ENCODE results near the gene TRDN.
"Not testable (repeated sequence)": the region's sequence is repeated elsewhere in the genome, so short reads cannot be mapped to it uniquely, and the experiment has no call there.

The TRDN gene

DNA sequence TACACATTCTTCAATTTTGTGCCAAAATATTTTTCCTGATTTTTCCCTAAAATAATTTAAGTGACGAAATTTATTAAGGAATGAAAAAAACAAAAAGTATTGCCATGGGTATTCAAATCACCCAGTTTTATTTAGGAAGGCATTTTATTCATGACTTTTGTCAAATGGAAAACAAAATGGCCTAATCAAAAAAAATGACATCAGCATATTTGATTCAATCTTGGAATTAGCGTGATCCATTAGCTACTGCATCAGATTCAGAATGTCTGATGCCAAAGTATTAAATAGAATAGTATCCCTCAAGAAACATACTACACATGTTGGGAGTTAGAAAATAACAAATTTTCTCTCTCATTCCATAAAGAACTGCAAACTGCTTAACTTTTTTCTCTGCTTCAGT is 129.2 kb downstream of the TRDN start:
- DNase-seq (ENCODE audit: low read depth): no peak

DNA sequence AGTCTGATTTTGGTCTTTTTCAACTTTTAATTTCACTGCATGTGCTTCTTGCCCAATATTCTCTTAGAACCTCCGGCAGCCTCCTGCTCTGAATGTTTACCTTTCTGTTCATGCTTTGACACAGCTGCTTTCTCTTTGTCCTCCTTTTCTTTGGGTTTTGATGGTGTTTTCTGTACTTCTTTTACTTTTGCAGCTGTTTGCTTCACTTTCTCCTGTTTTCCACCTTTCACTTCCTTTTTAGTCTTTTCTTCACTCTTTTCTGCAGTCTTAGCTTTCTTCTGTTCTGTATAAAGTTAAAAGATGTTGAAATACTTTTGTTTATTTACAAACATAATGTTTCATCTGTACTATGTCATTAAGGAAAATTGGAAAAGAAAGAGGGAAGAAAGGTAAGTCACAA is 133.1 kb downstream of the TRDN start:
- DNase-seq (ENCODE audit: low read depth): no peak

DNA sequence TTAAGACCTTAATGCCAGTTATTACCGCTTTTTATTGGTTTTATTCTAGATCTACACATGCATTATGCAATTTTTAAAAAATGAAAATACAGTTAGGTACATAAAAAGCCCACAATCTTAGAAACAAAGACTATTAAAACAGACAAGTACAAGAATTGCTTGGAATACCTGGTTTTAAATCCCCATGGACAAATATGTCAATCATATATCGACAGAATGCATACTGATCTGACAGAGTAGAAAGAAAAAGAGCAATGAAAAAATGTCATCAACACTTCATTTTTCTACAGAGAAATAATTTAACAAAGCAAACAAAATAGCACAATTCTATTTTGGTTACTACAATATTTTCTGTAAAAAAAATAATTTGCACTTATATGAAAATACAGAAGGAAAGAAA is 139.7 kb downstream of the TRDN start:
- DNase-seq (ENCODE audit: low read depth): no peak

DNA sequence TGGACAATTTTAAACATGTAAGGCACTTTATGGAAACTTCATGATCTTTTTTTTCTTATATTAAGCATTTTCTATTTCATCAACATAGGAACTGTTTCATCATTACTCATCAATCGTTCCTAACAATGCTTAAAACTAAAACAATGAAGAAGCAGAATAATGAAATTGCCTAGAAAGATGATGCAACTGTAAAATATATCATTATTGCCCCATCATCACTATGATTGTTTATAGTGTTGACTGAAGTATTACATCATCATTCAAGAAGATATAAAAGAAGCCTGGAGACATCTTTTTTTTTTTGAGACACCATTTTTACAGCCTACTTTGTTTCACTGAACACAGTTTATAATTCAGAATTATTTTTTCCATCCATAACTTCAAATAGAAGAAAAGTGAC is 147.2 kb downstream of the TRDN start:
- no peak for DNase-seq (ENCODE audit: low read depth)

DNA sequence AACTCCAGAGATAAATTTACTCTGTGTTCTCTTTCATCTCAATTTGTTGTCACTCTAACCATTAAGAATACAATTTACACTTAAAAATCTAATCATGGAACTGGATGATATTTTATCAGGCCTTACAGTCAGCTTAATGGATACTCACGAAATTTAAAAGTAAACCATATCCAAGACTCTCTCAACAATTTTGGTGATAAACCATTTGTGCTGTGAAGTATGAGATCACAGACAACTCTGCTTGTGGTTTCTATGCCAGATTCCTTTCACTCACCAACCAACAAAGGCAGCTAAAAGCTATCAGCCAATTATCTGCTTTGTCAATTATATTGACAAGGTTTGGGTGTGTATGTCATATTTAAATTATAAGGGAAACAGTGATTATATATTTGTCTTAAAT is 155.8 kb downstream of the TRDN start:
- no peak for DNase-seq (ENCODE audit: low read depth)

DNA sequence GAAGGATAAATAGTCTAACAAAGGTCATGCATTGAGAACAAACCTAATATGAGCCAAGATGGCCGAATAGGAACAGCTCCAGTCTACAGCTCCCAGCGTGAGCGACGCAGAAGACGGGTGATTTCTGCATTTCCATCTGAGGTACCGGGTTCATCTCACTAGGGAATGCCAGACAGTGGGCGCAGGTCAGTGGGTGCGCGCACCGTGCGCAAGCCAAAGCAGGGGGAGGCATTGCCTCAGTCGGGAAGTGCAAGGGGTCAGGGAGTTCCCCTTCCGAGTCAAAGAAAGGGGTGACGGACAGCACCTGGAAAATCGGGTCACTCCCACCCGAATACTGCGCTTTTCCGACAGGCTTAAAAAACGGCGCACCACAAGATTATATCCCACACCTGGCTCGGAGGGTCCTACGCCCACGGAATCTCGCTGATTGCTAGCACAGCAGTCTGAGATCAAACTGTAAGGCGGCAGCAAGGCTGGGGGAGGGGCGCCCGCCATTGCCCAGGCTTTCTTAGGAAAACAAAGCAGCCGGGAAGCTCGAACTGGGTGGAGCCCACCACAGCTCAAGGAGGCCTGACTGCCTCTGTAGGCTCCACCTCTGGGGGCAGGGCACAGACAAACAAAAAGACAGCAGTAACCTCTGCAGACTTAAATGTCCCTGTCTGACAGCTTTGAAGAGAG is 164.6 kb downstream of the TRDN start:
- not testable (repeated sequence) for DNase-seq (ENCODE audit: low read depth)

DNA sequence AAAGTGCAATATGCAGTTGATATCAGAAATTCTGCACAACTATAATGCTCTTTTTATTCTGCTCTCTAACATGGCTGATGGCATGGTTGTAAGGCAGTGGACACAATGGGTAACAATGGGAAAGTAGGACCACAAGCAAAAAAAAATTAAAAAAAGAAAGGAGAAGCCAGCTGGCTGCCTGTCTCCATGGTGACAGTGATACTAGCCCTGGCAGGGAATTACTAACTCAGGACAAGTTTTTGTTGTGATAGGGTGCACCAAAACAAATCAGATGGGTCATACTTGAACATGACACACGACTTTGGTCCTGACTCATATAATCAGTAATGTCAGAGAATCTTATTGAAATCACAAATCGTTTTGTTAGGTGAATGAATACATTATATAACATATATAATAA is 169.4 kb downstream of the TRDN start:
- no peak for DNase-seq (ENCODE audit: low read depth)

DNA sequence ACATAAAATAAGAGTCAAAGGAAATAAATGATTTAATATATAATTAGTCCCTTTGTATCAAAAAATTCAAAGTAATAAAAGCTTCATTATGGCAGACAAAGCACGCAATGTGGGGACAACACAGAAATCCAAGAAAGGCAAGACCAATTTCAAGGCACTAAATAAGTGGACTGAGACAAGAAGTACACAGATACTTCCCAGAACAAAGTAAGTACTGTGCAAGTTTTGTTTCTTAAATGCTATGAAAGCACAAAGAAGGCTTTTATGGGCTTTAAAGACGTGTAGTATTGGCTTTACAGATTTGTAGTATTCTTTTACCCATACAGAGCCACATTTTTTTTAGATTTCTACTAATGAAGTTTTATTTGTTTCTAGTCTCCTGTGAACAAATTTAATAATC is 174.6 kb downstream of the TRDN start:
- DNase-seq (ENCODE audit: low read depth): no peak

DNA sequence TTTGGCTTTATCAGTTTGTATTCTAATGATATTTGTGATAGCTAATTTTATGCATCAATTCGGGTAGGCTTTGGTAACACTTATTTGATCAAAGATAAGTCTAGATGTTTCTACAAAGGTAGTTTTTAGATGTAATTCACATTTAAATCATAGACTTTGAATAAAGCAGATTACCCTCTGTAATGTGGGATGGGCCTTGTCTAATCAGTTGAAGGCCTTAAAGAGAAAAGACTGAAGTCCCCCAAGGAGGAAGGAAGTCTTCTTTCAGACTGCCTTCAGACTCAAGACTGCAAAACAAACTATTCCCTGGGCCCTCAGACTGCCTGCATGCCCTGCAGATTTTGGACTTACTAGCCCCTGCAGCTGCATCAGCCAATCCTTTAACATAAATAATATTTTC is 178.5 kb downstream of the TRDN start:
- no peak for DNase-seq (ENCODE audit: low read depth)

DNA sequence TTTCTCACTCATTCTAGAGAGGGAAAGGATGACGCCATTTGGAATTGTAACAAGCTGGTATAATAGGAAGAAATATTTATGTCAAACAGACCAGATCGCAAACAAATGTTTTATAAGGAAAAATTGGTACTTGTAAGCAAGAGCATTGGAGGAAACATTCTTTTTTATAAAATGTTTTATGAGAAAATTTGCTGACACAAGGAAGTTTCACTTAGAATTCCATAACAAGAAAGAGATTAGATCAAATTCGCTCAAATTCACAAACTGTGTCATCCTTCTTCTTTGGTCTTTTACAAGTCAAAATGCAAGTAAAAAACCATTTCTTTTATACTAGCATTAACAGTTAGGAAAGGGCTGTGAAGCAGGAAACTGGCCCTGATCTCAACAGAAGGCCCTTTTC is 179.9 kb downstream of the TRDN start:
- no peak for DNase-seq (ENCODE audit: low read depth)

DNA sequence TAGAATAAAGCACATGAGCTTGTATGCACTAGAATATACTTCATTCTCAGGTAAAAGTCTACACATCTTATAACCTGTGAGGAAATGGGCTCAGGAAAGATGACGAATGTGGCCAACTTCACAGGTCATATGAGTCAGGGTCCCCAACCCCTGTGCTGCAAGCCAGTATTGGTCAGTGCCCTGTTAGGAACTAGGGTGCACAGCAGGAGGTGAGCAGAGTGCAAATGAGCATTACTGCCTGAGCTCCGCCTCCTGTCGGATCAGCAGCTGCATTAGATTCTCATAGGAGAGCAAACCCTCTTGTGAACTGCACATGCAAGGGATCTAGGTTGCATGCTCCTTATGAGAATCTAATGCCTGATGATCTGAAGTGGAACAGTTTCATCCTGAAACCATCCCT is 182.3 kb downstream of the TRDN start:
- DNase-seq (ENCODE audit: low read depth): no peak

DNA sequence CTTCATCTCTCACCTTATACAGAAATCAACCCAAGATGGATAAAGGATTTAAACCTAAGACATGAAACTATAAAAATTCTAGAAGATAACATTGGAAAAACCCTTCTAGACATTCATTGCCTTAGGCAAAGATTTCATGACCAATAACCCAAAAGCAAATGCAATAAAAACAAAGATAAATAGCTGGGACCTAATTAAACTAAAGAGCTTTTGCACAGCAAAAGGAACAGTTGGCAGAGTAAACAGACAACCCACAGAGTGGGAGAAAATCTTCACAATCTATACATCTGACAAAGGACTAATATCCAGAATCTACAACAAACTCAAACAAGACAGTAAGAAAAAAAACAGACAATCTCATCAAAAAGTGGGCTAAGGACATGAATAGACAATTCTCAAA is 183.7 kb downstream of the TRDN start:
- DNase-seq (ENCODE audit: low read depth): not testable (repeated sequence)

DNA sequence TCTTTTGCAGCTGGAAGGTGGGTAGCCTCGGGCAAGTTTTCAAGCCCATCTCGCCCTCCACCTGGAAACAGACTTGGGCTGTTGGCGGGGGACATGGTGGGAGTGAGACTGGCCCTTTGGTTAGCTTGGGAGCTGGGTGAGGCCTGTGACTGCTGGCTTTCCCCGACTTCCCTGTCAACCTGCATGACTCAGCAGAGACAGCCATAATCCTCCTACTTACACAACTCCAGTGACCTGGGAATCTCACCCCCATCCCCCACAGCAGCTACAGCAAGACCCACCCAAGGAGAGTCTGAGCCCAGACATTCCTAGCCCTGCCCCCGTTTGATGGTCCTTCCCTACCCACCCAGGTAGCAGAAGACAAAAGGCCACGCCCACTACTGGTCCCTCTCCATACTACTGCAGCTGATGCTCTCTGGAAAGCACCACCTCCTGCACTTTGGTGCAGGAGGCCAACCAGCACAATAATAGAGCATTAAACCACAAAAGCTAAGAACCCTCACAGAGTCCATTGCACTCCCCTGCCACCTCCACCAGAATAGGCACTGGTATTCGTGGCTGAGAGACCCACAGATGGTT is 188.4 kb downstream of the TRDN start:
- no peak for DNase-seq (ENCODE audit: low read depth)

DNA sequence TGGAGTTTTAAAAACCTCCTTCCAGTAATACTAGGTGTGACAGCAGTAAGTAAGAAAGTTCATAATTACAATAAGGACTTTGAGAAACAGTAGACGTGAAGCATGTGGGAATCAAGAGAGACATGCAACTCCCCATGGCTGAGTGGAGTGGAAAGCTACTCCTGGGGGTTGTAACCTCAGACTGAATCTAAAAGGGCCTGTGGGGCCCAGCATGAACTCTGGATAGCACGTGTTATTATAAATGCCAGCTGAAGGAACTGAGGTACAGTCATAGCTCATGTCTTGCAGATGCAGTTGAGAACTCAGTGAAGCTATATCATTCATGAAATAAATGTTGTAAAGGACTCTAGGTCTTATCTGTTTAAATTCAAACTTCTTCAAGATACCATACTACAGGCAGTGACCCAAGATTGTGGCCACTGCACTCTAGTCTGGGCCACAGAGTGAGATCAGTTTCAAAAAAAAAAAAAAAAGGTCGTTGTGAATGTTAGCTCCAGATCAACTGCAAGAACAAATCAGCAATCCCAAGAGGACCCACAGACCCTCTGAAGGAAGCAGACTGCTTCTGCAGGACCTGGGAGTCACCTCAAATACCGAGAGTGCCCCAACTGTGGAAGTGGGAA is 189.3 kb downstream of the TRDN start:
- DNase-seq (ENCODE audit: low read depth): no peak

DNA sequence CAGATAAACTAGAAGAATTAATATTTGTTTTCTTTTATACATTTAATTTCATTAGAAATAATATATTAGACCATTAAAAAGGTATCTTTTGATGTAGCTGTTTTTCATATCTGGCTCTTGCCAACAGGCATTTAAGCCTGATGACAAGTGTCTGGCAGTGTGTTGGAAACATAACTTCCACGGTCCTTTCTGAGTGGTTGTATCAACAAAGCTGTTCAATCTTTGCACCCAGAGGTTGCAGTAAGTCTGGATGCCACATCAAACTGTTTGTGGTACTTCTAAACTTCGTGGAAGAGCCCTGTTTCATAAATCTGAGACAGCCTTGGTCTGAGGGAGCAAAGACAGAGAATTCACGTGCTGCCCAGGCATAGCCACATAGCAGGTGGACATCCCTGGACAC is 197.4 kb downstream of the TRDN start:
- no peak for DNase-seq (ENCODE audit: low read depth)

DNA sequence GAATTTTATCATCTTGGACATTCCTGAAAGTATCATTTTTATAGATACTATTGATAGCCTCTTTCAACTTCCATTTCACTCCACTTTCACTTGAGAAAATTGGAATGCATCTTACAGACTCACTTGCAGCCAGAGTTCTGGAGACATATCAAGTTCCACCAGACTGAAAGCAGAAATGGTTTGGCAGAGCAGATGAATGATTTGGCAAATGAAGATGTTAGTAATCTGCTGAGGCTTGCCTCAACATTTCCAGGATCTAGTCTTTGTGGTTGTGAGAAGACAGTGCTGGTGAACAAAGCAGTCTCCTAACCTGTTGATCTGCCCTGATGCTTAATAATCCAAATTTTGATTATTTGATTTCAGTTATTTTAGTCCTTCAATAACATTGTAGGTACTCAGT is 202.6 kb downstream of the TRDN start:
- DNase-seq (ENCODE audit: low read depth): peak; percentile 10

DNA sequence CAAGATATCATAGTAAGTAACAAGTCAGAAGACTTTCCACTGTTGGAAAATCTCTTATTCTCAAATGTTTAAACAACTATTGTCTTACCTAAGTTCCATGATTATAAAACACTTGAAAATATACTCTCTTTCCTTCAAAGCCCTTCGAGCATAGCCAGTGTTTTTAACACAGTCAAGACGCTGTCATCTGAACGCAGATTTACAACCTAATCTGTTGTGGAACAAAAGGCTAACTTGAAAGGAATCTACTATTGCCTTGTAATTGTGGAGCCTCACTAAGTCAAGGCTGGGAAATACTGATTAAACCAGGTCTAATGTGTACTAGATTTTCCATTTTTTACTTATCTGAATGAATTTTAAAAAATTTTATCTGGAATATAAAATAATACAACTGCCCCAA is 205.8 kb downstream of the TRDN start:
- DNase-seq (ENCODE audit: low read depth): no peak

DNA sequence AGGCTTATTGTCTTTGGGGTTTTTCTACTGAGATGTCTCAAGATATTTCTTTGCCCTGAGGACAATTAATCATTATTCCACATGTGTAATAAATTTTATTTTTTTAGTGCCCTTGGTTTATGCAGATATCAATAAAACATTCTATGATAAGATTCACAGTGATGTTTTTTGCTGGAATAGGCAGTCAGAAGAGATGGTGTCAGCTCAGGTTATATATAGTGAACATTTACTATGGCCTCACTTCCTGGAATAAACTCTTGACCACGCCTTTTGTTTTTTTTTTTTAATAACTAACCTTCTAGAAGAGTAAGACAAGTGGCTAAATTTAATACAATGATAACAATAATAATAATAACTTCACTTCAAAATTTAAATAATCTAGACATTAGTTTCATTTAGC is 209.7 kb downstream of the TRDN start:
- DNase-seq (ENCODE audit: low read depth): no peak

DNA sequence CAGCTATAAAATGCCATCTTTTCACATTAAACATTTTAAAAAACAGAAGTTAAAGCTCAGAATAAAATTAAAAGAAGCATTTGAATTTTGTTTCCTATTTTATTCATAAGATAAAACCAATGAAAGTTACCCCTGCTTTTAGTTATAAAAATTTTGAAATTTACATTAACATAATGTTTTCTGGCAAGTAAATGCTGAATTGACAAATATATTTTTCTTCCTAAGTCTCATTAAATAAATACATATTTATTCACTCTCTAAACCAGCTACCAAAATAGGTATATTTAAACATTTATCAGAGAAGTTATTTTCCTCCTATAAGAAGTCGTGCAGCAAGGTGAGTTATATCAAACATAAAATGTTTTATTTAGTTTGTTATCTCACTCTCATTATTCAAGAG is 213.6 kb downstream of the TRDN start:
- DNase-seq (ENCODE audit: low read depth): no peak

DNA sequence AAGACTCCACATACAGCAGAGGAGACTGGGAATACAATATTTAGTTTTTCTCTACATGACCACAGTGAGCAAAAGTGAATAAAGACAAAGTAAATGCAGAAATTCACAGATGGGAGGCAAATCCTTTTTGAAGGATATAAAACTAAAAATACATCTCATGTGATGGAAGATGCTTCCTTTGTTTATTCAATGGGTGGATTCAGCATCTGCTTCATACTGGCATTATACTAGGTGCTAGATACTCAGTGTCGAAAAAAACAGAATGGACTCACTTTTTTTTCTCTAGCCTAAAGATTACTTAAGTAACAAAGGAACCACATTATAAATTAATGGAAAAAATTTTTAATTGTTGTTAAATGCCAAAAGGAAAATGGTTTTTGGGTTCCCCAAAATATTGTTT is 216.2 kb downstream of the TRDN start:
- no peak for DNase-seq (ENCODE audit: low read depth)

DNA sequence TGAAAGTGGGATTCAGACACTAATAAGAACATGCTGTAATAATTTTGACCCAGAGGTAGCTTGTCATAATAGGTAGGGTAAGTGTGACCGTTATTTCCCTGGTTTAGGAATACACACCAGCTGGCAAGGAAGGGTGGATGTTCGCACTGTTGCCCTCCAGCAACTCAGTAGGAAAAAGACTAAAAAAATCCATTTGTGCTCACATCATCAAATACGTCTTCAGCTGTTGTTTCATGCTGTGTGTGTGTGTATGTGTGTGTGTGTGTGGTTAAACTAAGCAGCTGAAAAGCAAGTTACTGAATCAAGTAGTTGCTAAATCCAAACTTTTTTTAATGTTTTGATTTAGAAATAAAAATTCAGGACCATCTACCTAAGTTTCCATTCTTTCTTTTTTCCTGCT is 218.7 kb downstream of the TRDN start:
- DNase-seq (ENCODE audit: low read depth): no peak

DNA sequence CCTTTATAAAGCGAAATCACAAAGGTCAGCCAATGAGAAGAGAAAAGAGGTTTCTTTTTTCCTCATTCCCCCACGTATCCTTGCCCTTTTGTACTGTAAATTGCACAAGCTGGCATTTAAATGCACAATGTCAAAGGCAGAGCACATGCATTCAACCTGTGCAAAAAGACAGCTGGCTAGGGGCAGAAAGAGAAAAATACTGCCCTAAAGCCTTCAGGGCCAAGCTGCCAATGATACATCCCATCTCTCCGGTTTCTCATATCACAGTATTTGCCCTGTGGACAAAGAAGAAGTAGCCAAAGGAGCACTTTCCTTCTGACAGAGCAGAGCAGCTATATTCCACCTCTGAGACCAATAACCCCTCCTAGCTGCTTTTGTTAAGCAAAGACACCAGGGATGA is 219.2 kb downstream of the TRDN start:
- no peak for DNase-seq (ENCODE audit: low read depth)

DNA sequence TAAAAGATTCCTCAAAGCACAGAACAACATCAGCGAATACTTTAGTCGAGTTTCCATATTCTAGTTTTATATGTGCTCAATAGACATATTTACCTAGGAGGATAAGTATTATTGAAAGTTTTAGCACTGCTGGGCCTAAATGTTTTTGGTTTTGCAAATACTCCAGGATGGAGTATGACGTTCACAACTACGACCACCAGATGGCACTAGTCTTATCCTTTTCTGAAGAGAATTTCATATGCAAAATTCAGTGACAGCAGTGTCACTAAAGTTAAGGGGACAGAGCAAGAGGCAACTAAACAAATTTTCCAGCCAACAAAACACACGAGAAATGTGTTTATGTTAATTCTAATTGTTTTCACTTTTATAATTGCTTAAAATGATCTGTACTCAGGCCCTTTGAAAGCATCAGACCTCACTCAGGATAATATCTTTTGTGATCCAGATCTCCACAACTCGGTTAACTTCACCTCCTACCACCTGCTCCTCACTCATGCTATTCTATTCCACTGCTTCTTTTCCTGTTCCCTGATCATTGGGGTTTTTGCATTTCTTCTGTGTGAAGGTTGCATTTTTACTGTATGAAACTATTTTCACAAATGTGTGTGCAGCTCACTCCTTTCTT is 220.8 kb downstream of the TRDN start:
- DNase-seq (ENCODE audit: low read depth): peak; percentile 21

DNA sequence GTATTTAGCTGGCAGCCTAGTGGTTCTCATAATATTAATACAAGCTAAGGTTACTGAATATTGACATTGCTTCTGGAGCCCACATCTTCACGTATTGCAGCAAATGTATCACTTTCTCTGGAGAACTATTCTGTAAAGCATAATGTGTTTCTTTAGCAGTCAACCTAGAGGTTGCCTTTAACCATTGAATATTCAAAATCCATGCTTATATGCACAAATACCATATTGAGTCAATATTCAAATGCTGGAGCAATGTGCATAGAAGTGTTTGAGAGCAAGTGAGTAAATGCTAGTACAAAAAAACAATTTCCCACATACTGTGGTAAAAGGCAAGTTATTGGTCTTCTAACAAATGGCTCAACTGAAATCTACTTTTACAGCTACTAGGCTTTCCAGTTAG is 231.8 kb downstream of the TRDN start:
- no peak for DNase-seq (ENCODE audit: low read depth)

Data from stromal cell of bone marrow (primary cell).